Epithelial cell of esophagus (primary cell): ENCODE measurements around the gene AIFM1.
A peak's percentile ranks its signal among the peaks of the same experiment; 100 is the strongest.

Experiments used
- DNase-seq: peaks from one replicate; pipeline ENCODE4 v3.0.0; 2010; ENCODE audit warnings: low read depth
- H3K4me3 ChIP-seq: 2 replicates; pipeline ENCODE4 v1.5.1; 2011; ENCODE audit warnings: mild to moderate bottlenecking, low read length, control low read depth
- TF ChIP-seq, protein P1 (sequence below): IDR thresholded peaks from 2 replicates; pipeline ENCODE4 v1.5.1; 2011; ENCODE audit warnings: low read depth, mild to moderate bottlenecking, low read length, control low read depth, inconsistent platforms; ENCODE audit not compliant: insufficient read depth; ENCODE audit errors: missing control alignments

AIFM1 gene

DNA sequence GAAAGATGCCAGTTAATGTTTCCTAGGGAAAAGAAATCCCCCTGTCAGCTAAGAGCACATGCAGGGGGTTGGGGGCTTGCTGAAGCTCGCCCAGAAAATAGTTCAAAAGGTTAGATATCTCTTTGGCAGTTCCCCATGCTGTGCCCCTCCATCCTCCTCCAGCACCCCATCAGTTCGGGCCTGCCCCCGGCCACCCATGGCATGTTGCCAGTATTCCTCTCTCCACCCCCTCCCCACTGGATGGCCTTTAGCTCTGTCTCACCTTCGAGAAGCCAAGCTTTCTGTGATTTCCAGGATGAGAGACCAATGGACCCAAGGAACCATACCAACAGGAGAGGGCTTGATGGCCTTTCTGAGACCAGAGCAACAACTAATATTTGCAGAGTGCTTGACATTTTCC, 11.3 kb upstream of the AIFM1 start:
- no peak for DNase-seq
- TF ChIP-seq, protein P1, sequence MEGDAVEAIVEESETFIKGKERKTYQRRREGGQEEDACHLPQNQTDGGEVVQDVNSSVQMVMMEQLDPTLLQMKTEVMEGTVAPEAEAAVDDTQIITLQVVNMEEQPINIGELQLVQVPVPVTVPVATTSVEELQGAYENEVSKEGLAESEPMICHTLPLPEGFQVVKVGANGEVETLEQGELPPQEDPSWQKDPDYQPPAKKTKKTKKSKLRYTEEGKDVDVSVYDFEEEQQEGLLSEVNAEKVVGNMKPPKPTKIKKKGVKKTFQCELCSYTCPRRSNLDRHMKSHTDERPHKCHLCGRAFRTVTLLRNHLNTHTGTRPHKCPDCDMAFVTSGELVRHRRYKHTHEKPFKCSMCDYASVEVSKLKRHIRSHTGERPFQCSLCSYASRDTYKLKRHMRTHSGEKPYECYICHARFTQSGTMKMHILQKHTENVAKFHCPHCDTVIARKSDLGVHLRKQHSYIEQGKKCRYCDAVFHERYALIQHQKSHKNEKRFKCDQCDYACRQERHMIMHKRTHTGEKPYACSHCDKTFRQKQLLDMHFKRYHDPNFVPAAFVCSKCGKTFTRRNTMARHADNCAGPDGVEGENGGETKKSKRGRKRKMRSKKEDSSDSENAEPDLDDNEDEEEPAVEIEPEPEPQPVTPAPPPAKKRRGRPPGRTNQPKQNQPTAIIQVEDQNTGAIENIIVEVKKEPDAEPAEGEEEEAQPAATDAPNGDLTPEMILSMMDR: no peak
- no peak overlapping the region for H3K4me3 ChIP-seq

DNA sequence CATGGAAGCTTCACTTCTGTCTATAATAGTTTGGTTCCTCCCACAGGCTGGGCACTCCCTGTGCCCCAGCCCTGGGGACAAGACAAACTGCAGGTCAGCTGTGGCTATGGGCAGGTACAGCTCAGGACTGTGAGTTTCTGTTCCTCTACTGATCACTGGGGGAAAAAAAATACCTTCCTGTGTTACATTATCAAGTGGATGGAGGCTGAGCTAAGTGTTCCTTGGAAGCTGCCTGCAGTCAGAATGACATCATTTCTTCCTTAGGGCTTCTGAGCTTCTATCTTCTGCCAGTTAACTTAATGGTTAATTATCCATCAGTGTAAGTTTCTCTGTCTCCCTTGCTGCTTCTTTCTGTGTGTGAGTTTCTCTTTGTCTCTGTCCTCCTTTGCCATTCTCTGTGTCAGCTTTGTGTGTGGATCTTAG, 10.7 kb upstream of the AIFM1 start:
- peak; percentile 20 for DNase-seq
- TF ChIP-seq, protein P1: no peak
- no peak overlapping the region for H3K4me3 ChIP-seq

DNA sequence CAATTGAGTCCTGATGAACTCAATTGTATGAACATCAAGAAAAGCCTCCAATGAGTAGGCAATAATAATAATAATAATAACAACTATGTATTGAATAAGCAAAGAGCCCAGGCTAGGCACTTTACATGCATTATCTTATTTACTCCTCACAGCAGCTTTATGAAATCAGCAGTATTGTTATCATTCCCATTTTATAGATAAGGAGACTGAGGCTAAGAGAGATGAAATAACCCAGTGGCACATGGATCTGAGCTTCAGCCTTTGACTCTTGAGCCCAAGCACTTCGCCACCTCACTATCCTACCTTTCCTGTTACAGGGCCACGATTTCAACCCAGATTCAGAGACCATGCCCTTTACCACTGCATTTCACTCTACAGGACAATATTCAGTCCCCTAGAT, 9.3 kb upstream of the AIFM1 start:
- DNase-seq: no peak
- H3K4me3 ChIP-seq: no peak overlapping the region
- TF ChIP-seq, protein P1: no peak

DNA sequence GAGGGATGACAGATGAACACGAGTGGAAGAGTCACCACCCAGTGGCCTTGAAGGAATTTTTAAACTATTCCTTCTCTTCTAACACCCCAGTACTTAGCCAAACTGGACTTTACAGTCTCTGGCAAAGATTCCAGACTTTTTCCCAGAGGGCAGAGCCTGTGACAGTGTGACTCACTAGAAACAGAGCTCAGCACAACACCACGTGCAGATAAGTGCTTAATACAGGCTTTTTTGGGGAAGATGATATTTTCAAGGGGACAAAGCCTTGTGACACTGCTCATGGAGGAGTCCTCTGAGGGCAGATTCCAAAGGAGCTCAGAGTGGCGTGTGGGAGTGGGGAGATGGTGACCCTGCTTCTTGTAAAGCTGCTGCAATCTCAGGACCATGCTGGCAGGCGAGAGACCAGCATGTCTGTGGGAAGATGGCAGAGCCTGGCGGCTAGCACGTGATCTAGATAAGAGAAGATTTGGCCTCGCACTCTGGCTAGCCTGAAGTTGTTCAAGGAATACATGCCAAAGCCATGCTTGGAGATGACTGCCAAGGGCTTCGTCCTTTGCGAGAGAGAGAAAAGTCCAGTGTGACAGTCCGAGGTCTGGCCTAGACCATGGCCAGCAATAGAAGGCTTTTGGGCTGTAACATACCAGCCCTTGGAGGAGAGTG, 8.5 kb upstream of the AIFM1 start:
- TF ChIP-seq, protein P1: no peak
- no peak overlapping the region for H3K4me3 ChIP-seq
- DNase-seq: peak; percentile 29

DNA sequence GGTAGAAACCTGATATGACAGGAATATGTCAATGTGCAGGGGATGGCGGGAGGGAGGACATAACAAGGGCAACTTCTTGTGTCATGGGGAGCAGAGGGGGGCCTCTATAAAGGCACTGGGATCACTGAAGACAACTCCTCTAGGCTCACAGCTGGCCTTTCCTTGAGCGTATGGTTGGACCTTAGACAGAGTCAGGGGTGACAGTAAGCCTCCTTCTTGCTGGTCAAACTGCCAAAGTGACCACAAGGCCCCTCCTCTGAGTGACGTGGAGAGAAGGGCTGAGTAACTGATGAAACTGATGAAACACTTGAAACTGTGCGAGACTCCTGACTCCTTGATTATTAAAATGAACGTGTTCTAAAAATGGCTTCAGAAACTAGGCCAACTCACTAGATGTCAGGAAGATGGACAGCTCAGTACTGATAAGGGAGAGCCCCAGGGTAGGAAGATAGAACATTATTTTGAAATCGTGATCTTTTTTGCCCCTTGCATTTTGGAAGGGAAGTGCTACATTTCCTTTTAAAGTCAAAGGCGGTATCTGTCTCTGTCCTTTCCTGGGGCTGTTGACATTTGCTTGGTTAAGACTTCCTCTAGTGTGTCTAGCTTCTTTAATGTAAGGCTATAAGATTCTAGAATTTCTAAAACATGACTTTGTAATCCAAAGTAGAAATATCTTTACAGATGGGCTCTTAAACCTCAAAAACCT, 7.7 kb upstream of the AIFM1 start:
- H3K4me3 ChIP-seq: no peak overlapping the region

DNA sequence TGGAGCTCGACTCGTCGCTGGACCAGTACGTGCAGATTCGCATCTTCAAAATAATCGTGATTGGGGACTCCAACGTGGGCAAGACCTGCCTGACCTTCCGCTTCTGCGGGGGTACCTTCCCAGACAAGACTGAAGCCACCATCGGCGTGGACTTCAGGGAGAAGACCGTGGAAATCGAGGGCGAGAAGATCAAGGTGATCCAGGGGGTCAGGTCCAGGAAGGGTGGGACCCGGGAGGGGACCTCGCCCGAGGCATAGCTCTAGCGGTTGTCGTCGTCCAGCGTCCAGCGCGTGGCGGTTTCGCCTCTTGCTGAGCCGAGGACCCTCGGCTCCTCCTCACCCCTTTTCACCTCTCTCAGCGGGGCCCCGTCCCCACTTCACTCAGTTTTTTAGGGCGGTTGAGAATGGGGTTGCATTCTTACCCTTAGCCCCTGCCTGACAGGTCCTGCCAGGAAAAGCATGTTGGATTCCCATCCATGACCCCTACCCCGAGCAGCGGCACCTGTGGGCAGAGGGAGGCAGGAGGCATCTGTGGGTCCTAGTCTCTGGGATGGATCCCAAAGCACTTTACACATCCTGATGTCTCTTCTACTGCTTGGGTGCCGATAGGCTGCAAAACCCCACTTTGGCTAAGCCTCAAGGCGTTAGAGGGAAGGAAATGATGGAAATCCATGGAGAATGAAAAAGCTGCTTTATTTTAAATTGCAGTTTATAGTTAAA, 6.6 kb upstream of the AIFM1 start:
- TF ChIP-seq, protein P1: no peak
- H3K4me3 ChIP-seq: peak overlapping the region; percentile 35
- no peak for DNase-seq

More for the DNA sequence above, 7.7 kb upstream of the AIFM1 start:
- DNase-seq: peak; percentile 4
- TF ChIP-seq, protein P1: no peak
